Measurements from ENCODE around the gene CDC123. TPM values are rescaled to one million over a fixed set of nuclear protein-coding genes. Genes with fewer than 3 reads are reported as not detected.
"Not testable (repeated sequence)": the region's sequence is repeated elsewhere in the genome, so short reads cannot be mapped to it uniquely, and the experiment has no call there.

Gene CDC123
- polyA plus RNA-seq, 1 donor, result 80.7 TPM

GRCh38 chr10:12191715-12192114 is 4.3 kb upstream of the CDC123 start:
- DNase-seq, result no peak

- DNase-seq, result no peak
Observed at GRCh38 chr10:12193193-12193592, 2.8 kb upstream of the CDC123 start.

- no peak for DNase-seq
Observed at GRCh38 chr10:12194752-12195271, 1.2 kb upstream of the CDC123 start.

GRCh38 chr10:12195281-12195602 is 746 bp upstream of the CDC123 start:
- DNase-seq, result no peak

GRCh38 chr10:12196531-12197211 is 683 bp downstream of the CDC123 start:
- DNase-seq, result no peak

- no peak for DNase-seq
Observed at GRCh38 chr10:12198156-12198555, 2.2 kb downstream of the CDC123 start.

DNA sequence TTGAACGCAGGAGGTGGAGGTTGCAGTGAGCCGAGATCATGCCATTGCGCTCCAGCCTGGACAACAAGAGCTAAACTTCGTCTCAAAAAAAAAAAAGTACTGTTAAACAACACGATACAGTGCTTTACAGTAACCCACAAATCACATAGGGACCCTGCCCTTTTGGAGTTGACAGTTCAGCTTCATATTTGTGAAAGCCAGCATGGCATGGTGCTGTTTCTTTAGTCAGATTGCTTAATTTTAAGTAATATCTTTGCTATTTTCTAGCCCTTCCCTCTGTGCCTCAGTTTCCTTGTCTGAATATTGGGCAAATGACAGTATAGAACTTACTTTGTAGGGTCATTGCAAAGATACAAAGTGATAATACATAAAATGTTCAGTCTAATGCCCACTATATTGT is 4.9 kb downstream of the CDC123 start:
- DNase-seq, result no peak

- no peak for DNase-seq
Observed at GRCh38 chr10:12201543-12201942, 5.6 kb downstream of the CDC123 start.

- no peak for DNase-seq
Observed at GRCh38 chr10:12202226-12202625, 6.2 kb downstream of the CDC123 start.

DNA sequence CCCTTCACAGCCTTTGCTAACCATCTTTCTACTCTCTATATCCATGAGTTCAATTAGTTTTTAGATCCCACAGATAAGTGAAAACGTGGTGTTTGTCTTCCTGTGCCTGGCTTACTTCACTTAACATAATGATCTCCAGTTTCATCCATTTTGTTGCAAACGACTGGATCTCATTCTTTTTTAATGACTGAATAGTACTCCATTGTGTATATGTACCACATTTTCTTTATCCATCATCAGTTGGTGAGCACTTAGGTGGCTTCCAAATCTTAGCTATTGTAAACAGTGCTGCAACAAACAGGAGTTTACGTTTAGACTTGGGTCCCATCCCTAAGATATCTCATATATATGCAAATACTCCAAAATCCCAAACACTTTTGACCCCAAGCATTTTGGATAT is 9.1 kb downstream of the CDC123 start:
- no peak for DNase-seq

- DNase-seq, result no peak
Observed at GRCh38 chr10:12207114-12207513, 11.1 kb downstream of the CDC123 start.

GRCh38 chr10:12208460-12208859 is 12.5 kb downstream of the CDC123 start:
- no peak for DNase-seq

DNA sequence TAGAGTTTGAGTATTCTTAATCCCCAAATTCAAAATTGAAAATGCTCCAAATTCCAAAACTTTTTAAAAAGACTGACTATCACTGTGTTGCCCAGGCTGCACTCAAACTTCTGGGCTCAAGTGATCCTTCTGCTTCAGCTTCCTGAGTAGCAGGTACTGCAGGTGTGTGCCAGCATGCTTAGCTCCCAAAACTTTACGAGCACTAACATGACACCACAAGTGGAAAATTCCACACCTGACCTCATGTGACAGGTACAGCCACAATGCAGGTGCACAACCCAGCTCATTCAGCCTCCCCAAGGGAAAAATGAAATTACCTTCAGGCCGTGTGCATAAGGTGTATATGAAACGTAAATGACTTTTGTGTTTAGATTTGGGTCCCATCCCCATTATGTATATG is 16.5 kb downstream of the CDC123 start:
- no peak for DNase-seq

GRCh38 chr10:12213621-12214020 is 17.6 kb downstream of the CDC123 start:
- no peak for DNase-seq

GRCh38 chr10:12214093-12214492 is 18.1 kb downstream of the CDC123 start:
- DNase-seq, result no peak

GRCh38 chr10:12214763-12215218 is 18.8 kb downstream of the CDC123 start:
- no peak for DNase-seq

- DNase-seq, result no peak
Observed at GRCh38 chr10:12218991-12219390, 23.0 kb downstream of the CDC123 start.

DNA sequence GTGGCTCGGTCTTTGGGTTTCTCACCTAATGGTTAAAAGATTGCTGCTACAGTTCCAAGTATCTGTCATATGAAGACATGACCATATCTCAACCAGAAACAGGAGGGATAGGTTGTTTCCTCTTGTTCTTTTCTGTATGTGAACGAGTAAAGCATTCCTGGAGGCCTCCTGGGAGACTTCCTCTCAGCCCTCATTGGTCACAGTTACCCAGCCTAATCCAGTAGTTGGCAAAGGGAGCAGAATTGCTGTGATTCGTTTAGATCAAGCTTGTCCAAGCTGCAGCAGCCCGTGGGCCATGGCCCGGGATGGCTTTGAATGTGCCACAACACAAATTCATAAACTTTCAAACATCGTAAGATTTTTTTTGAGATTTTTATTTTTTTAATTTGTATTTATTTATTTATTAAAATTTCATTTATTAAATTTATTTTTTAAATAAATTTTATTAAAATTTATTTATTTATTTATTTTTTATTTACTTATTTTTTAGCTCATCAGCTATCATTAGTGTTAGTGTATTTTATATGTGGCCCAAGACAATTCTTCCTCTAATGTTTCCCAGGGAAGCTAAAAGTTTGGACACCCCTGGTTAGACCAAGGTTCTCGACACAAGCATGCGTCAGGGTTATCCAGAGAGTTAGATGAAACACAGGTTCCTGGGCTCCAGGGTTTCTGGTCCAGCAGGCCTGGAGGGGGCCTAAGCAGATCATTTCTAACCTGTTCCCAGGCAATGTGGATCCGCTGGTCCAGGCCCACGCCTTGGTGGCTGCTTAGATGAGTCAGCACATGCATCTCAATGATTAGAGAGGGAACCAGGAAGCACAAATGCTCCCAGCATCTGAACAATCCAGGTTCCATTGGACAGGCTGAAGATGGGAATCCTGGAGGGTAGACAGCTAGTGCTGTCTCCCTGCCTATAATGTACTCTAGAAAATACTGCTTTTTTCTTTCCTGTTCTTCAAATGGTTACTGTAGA is 25.6 kb downstream of the CDC123 start:
- DNase-seq, result no peak

- no peak for DNase-seq
Observed at GRCh38 chr10:12225444-12225843, 29.5 kb downstream of the CDC123 start.

- DNase-seq, result not testable (repeated sequence)
Observed at GRCh38 chr10:12226438-12226837, 30.4 kb downstream of the CDC123 start.

- DNase-seq, result no peak
Observed at GRCh38 chr10:12228851-12229250, 32.9 kb downstream of the CDC123 start.

- DNase-seq, result not testable (repeated sequence)
Observed at GRCh38 chr10:12234687-12235086, 38.7 kb downstream of the CDC123 start.

GRCh38 chr10:12235116-12235694 is 39.2 kb downstream of the CDC123 start:
- DNase-seq, result no peak
